IMR-90 (cell line): Measurements from ENCODE around the gene LAMB1.

Experiments
- CEBPB ChIP-seq: IDR thresholded peaks from 2 replicates; pipeline ENCODE4 v1.6.1; 2012; ENCODE audit warnings: low read depth, low read length, improper control_type of control experiment
- CTCF ChIP-seq: conservative IDR thresholded peaks from 2 replicates; pipeline ENCODE4 v1.5.1; 2012; ENCODE audit warnings: mild to moderate bottlenecking, low read depth, low read length, improper control_type of control experiment
- MXI1 ChIP-seq: IDR thresholded peaks from 2 replicates; pipeline ENCODE4 v1.6.1; 2012; ENCODE audit warnings: low read depth, mild to moderate bottlenecking, low read length, moderate library complexity, borderline replicate concordance
- NFE2L2 ChIP-seq: fragments of 150-350 bp; IDR thresholded peaks from 2 replicates; pipeline ENCODE4 v1.6.1; 2016; ENCODE audit warnings: low read depth, mild to moderate bottlenecking, low read length

GRCh38 chr7:107968449-107968848, 34.5 kb downstream of the LAMB1 start:
- TF ChIP-seq NFE2L2 (no peak), CTCF (no peak), MXI1 (no peak), CEBPB (no peak)
